ENCODE data around the gene GDF10.

GDF10 gene

DNA sequence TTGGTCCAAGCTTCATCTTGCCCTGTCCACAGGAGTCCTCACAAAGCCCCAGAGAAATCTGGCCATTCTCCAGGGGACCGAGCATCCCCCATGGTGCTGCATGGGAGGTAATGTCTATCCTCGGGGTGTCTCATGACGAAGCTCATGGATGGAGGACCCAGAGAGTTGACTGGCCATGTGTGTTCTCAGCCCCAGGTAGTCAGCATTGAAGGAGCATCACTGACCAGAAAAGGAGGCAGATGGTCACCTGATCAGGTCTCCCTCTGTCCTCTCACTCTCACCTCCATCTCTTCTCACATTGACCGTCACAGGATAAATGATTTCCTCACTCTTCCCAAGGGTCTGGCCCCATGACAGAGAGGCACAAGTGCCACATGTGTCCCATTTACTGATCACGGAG, 33.4 kb upstream of the GDF10 start:
- no peak overlapping the region for H3K27ac ChIP-seq (replicated peaks)
- TF ChIP-seq, protein P1, sequence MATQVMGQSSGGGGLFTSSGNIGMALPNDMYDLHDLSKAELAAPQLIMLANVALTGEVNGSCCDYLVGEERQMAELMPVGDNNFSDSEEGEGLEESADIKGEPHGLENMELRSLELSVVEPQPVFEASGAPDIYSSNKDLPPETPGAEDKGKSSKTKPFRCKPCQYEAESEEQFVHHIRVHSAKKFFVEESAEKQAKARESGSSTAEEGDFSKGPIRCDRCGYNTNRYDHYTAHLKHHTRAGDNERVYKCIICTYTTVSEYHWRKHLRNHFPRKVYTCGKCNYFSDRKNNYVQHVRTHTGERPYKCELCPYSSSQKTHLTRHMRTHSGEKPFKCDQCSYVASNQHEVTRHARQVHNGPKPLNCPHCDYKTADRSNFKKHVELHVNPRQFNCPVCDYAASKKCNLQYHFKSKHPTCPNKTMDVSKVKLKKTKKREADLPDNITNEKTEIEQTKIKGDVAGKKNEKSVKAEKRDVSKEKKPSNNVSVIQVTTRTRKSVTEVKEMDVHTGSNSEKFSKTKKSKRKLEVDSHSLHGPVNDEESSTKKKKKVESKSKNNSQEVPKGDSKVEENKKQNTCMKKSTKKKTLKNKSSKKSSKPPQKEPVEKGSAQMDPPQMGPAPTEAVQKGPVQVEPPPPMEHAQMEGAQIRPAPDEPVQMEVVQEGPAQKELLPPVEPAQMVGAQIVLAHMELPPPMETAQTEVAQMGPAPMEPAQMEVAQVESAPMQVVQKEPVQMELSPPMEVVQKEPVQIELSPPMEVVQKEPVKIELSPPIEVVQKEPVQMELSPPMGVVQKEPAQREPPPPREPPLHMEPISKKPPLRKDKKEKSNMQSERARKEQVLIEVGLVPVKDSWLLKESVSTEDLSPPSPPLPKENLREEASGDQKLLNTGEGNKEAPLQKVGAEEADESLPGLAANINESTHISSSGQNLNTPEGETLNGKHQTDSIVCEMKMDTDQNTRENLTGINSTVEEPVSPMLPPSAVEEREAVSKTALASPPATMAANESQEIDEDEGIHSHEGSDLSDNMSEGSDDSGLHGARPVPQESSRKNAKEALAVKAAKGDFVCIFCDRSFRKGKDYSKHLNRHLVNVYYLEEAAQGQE (IDR thresholded peaks at IDR 0.05; ENCODE audit: insufficient replicate concordance, low read depth) = no peak
- TF ChIP-seq SPI1 (IDR thresholded peaks at IDR 0.05; ENCODE audit: borderline replicate concordance, low read depth) (no peak), GABPA (IDR thresholded peaks at IDR 0.05; ENCODE audit: low read depth) (no peak), POLR2AphosphoS5 (IDR thresholded peaks at IDR 0.05; ENCODE audit: low read depth) (no peak)
- TF ChIP-seq, protein P2, sequence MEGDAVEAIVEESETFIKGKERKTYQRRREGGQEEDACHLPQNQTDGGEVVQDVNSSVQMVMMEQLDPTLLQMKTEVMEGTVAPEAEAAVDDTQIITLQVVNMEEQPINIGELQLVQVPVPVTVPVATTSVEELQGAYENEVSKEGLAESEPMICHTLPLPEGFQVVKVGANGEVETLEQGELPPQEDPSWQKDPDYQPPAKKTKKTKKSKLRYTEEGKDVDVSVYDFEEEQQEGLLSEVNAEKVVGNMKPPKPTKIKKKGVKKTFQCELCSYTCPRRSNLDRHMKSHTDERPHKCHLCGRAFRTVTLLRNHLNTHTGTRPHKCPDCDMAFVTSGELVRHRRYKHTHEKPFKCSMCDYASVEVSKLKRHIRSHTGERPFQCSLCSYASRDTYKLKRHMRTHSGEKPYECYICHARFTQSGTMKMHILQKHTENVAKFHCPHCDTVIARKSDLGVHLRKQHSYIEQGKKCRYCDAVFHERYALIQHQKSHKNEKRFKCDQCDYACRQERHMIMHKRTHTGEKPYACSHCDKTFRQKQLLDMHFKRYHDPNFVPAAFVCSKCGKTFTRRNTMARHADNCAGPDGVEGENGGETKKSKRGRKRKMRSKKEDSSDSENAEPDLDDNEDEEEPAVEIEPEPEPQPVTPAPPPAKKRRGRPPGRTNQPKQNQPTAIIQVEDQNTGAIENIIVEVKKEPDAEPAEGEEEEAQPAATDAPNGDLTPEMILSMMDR (IDR thresholded peaks at IDR 0.05; ENCODE audit: insufficient read depth, low read length) = no peak
- H3K27me3 ChIP-seq (ENCODE audit: insufficient read depth, poor library complexity, severe bottlenecking) = no peaks in the 10 kb centered on the region
- DNase-seq (ENCODE audit: low read depth in 1 of 2, low spot score in 1 of 2) = no peak
- H3K4me3 ChIP-seq (replicated peaks; ENCODE audit: insufficient read depth, low read length) = no peak overlapping the region

DNA sequence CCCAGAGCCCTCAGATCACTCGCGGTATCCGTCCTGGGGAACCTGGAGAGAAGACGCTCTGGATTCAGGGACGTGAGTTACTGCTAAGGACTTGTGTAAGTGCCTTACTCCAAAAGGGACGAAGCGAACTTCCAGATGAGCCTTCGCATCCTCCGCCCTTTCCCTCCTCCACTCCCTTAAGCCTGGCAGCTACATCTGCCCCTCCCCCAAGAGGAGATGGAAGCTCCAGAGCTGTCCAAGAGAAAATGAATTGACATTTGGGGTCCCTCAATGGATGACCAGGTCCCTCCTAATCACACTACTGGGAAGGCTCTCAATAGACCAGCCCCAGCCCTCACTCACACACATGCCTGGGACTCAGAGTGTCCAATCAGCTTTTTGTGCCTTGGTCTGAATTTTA, 31.3 kb upstream of the GDF10 start:
- TF ChIP-seq, protein P2 (IDR thresholded peaks at IDR 0.05; ENCODE audit: insufficient read depth, low read length) = no peak
- TF ChIP-seq SPI1 (IDR thresholded peaks at IDR 0.05; ENCODE audit: borderline replicate concordance, low read depth) (no peak), POLR2AphosphoS5 (IDR thresholded peaks at IDR 0.05; ENCODE audit: low read depth) (no peak), GABPA (IDR thresholded peaks at IDR 0.05; ENCODE audit: low read depth) (no peak)
- TF ChIP-seq, protein P1 (IDR thresholded peaks at IDR 0.05; ENCODE audit: insufficient replicate concordance, low read depth) = no peak
- H3K27me3 ChIP-seq (ENCODE audit: insufficient read depth, poor library complexity, severe bottlenecking) = no peaks in the 10 kb centered on the region
- no peak overlapping the region for H3K27ac ChIP-seq (replicated peaks)
- DNase-seq (ENCODE audit: low read depth in 1 of 2, low spot score in 1 of 2) = no peak
- no peak overlapping the region for H3K4me3 ChIP-seq (replicated peaks; ENCODE audit: insufficient read depth, low read length)

DNA sequence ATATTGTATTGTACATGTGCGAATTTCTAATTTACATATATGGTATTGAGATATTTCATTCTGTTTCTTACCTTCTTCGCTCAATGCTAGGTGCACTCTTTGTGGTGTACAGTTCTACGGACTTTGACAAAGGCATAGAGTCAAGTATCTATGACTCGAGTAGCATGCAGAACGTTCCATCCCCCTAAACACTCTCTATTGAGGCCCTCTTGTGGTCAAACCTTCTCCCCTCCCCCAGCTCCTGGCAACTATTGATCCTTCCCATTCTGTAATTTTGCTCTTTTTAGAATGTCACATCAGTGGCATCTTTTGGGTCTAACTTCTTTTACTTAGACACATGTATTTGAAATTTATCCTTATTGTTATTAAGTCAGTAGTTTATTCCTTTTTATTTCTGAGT, 30.7 kb upstream of the GDF10 start:
- DNase-seq (ENCODE audit: low read depth in 1 of 2, low spot score in 1 of 2) = no peak
- Histone ChIP-seq H3K4me3 (replicated peaks; ENCODE audit: insufficient read depth, low read length) (no peak overlapping the region), H3K27ac (replicated peaks) (no peak overlapping the region), H3K27me3 (ENCODE audit: insufficient read depth, poor library complexity, severe bottlenecking) (no peaks in the 10 kb centered on the region)
- TF ChIP-seq, protein P1 (IDR thresholded peaks at IDR 0.05; ENCODE audit: insufficient replicate concordance, low read depth) = no peak
- no peak for TF ChIP-seq POLR2AphosphoS5 (IDR thresholded peaks at IDR 0.05; ENCODE audit: low read depth)
- TF ChIP-seq, protein P2 (IDR thresholded peaks at IDR 0.05; ENCODE audit: insufficient read depth, low read length) = no peak
- TF ChIP-seq GABPA (IDR thresholded peaks at IDR 0.05; ENCODE audit: low read depth) = no peak
- no peak for TF ChIP-seq SPI1 (IDR thresholded peaks at IDR 0.05; ENCODE audit: borderline replicate concordance, low read depth)

Data from HL-60 (cell line).